HL-60 (cell line): Measurements from ENCODE around the gene DUS1L.

Experiments
- DNase-seq, 2 experiments: peaks; one replicate each; pipeline ENCODE4 v3.0.0-alpha.2; 2010 to 2020; ENCODE audit warnings: low read depth in 1 of 2, low spot score in 1 of 2
- H3K27ac ChIP-seq: fragments of 250-450 bp; sonication (Bioruptor Pico); replicated peaks from 2 replicates; pipeline ENCODE4 v1.5.1; 2020; ENCODE audit warnings: mild to moderate bottlenecking, moderate library complexity
- H3K27me3 ChIP-seq: fragments of 250-450 bp; sonication (Bioruptor Pico); 2 replicates; pipeline ENCODE4 v1.5.1; 2021; ENCODE audit warnings: mild to moderate bottlenecking, moderate library complexity; ENCODE audit not compliant: insufficient read depth, poor library complexity, severe bottlenecking
- H3K4me3 ChIP-seq: replicated peaks from 2 replicates; pipeline ENCODE4 v1.5.1; 2011; ENCODE audit warnings: mild to moderate bottlenecking, control low read depth, low read length; ENCODE audit not compliant: insufficient read depth
- CTCF ChIP-seq: IDR thresholded peaks from one replicate; pipeline ENCODE4 v1.5.1; 2011; ENCODE audit warnings: low read length, control low read depth, inconsistent platforms; ENCODE audit not compliant: insufficient read depth
- GABPA ChIP-seq: IDR thresholded peaks from 2 replicates; pipeline ENCODE4 v1.6.1; 2012; ENCODE audit warnings: low read depth
- POLR2AphosphoS5 ChIP-seq: IDR thresholded peaks from 2 replicates; pipeline ENCODE4 v1.6.1; 2012; ENCODE audit warnings: low read depth
- REST ChIP-seq: IDR thresholded peaks from 2 replicates; pipeline ENCODE4 v1.6.1; 2012; ENCODE audit warnings: low read depth; ENCODE audit not compliant: insufficient replicate concordance
- SPI1 ChIP-seq: IDR thresholded peaks from 2 replicates; pipeline ENCODE4 v1.6.1; 2012; ENCODE audit warnings: low read depth, mild to moderate bottlenecking, borderline replicate concordance

Gene DUS1L

GRCh38 chr17:82106688-82107305 is 41.2 kb upstream of the DUS1L start:
- Histone ChIP-seq H3K4me3 (peak overlapping the region; percentile 27), H3K27me3 (no peaks in the 10 kb centered on the region), H3K27ac (peak overlapping the region; percentile 88)
- TF ChIP-seq SPI1, result no peak
- no peak for DNase-seq

GRCh38 chr17:82105882-82106687 is 40.5 kb upstream of the DUS1L start:
- no peaks in the 10 kb centered on the region for H3K27me3 ChIP-seq
- H3K27ac ChIP-seq, result peak overlapping the region; percentile 88
- TF ChIP-seq POLR2AphosphoS5, result peak; percentile 91
- TF ChIP-seq CTCF, result no peak
- peak; percentile 46; the same call in 1 of the 2 replicates for TF ChIP-seq GABPA
- TF ChIP-seq REST, result peak; percentile 18
- TF ChIP-seq SPI1, result peak; percentile 68; the same call in 1 of the 2 replicates
- peak overlapping the region; percentile 27 for H3K4me3 ChIP-seq
- peak; percentile 90 to 93 for DNase-seq

- no peak for DNase-seq
- H3K27ac ChIP-seq, result peak overlapping the region; percentile 88
- peak overlapping the region; percentile 27 for H3K4me3 ChIP-seq
- TF ChIP-seq CTCF, result no peak
- no peak for TF ChIP-seq POLR2AphosphoS5
- no peak for TF ChIP-seq GABPA
- TF ChIP-seq SPI1, result no peak
- TF ChIP-seq REST, result no peak
- H3K27me3 ChIP-seq, result no peaks in the 10 kb centered on the region
Observed at GRCh38 chr17:82105417-82105881, 39.8 kb upstream of the DUS1L start.

GRCh38 chr17:82104797-82105416 is 39.3 kb upstream of the DUS1L start:
- Histone ChIP-seq H3K27me3 (no peaks in the 10 kb centered on the region), H3K27ac (peak overlapping the region; percentile 88), H3K4me3 (no peak overlapping the region)
- no peak for TF ChIP-seq CTCF
- TF ChIP-seq POLR2AphosphoS5, result no peak
- TF ChIP-seq SPI1, result no peak
- no peak for TF ChIP-seq REST
- TF ChIP-seq GABPA, result no peak
- no peak for DNase-seq
